HG03135 (cell line): ENCODE measurements around the gene DYNC1H1.

Source experiments
- ATAC-seq: cut with Tn5 transposase; IDR thresholded peaks from one replicate; pipeline ENCODE4 v1.9.1; 2021; ENCODE audit warnings: mild to moderate bottlenecking, moderate library complexity; ENCODE audit not compliant: unreplicated experiment

The DYNC1H1 gene

DNA sequence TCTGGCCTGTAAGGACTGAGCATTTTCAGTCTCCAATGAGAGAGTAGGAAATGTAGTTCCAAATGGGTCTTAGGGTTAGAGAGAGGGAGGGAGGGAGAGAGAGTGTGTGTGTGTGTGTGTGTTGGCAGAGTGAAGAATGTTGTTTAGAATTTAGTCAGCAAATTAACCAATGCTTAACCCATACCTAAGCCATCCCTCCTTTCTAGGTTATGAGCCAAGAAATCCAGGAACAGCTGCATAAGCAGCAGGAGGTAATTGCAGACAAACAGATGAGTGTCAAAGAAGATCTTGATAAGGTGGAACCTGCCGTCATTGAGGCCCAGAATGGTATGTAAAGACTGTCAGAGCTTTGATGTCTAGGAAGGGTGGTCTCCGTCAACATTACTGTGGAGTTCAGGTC lies 65.6 kb downstream of the DYNC1H1 start:
- ATAC-seq: no peak

DNA sequence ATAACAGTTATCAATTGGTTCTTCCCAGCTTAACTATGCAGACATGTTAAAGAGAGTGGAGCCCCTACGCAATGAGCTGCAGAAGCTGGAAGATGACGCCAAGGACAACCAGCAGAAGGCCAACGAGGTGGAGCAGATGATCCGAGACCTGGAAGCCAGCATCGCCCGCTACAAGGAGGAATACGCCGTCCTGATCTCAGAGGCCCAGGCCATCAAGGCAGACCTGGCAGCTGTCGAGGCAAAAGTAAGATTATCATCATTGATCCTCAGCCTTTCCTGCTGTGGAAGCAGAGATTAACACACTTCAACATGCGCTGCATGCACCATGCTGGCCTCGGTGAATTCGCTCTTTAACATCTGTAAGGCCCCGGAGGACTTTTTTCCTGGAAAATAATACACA lies 68.9 kb downstream of the DYNC1H1 start:
- no peak for ATAC-seq

DNA sequence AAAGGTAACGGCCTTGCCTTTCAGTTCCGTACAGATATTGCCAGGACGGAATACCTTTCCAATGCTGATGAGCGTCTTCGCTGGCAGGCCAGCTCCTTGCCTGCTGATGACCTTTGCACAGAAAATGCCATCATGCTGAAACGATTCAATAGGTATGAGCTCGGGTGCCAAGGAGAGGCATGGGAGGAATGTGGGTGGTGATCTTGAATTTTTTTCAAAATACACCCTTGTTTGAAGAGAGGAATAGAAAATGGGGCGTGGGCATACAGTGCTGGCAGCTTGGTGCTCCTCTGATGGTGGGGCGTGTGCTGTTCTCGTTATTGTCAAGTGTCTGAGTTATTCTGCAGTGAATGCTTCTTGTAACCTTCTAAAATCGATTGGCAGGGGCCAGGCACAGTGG lies 69.9 kb downstream of the DYNC1H1 start:
- no peak for ATAC-seq

DNA sequence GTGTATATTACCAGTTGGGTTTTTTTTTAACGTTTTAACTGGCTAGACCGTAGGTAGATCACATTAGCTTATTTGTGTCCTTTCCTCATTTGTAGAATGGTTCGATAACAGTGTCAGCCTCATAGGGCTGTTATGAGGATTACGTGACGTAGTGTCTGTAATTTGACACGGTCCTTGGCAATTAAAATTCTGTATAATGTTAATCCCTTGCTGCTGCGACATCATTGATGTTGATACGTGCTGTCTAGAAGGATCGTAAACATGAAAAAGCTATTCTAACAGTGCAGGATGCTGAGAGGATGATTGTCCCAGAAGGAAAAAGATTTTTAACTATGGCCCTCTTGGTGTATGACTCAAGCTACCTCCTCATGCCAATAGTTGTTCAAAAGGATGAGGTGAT lies 71.5 kb downstream of the DYNC1H1 start:
- ATAC-seq: no peak

DNA sequence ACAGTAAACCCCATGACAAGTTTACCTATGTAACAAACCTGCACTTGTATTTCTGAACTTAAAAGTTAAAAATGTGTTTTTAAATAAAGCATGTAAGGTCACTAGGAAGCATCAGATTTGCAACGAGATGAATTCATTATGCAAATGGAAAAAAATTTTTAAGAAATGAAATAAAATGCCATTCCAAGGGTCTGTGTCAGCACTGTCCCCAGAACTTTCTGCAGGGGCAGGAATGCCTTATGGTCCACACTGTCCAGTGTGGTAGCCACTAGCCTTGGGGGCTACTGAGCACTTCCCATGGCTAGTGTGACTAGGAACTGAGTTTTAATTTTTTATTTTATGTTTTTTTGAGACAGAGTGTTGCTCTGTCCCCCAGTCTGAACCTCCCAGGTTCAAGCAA lies 73.3 kb downstream of the DYNC1H1 start:
- no peak for ATAC-seq

DNA sequence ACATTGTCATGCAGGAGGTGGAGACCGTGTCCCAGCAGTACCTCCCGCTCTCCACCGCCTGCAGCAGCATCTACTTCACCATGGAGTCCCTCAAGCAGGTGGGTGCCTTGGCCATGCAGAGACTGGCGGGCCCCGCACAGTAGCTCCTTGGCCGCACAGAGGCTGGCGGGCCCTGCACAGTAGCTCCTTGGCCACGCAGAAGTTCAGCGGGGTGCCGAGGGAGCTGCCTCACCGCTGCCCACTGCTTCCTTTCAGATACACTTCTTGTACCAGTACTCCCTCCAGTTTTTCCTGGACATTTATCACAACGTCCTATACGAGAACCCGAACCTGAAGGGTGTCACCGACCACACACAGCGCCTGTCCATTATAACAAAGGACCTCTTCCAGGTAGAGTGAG lies 74.8 kb downstream of the DYNC1H1 start:
- ATAC-seq: no peak

DNA sequence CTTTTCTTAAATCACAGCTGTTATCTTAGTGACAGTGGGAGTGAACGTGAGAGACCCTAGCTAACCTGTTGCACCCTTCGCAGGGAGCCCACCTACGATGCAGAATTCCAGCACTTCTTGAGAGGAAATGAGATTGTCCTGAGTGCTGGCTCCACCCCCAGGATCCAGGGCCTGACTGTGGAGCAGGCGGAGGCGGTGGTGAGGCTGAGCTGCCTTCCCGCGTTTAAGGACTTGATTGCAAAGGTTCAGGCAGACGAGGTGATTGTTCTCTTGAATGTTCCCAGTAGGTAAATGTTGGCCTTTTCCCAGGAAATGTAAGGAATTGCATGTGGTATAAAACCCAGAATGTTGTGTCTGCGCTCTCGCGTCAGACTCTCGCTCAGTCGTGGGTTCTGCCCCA lies 75.8 kb downstream of the DYNC1H1 start:
- no peak for ATAC-seq

DNA sequence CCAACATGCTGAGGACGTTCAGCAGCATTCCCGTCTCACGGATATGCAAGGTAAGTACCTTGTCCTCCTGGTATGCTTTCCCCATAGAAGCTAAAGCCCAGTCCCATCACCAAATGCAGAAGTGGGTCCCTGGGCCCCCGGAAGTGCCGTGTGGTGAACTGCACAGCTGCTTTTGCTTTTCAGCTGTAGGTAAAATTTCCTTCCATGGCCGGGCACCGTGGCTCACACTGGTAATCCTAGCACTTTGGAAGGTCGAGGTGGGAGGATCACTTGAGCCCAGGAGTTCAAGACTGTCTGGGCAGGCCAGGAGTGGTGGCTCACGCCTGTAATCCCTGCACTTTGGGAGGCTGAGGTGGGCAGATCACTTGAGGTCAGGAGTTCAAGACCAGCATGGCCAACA lies 78.3 kb downstream of the DYNC1H1 start:
- no peak for ATAC-seq

DNA sequence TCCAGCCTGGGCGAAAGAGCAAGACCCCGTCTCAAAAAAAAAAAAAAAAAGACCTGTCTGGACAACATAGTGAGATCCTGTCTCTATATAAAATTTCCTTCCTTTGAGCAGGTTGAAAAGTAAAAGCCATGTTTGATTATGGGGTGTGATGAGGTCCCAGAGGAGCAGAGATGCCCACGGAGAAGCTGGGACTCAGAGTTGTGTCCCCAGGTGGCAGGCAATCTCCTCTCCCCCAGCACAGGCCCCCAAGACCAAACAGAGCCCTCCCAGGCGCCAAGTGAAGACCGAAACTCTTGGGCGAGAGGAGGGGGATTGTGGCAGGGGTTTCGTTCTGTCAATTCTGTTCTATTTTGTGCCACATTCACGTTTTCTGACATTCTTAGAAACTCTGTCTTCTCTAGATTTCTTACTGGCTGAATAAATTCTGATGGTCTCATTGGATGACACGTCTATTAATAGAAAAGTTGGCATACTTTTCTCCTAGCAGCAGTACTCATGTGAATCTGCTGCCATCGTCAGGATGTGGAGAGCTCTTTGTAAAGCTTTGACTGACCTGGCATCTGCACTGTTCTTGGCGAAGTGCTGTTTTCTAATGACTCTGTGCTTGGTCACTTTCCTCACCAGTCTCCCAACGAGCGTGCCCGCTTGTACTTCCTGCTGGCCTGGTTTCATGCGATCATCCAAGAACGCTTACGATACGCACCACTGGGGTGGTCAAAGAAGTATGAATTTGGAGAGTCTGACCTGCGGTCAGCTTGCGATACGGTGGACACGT lies 79.1 kb downstream of the DYNC1H1 start:
- no peak for ATAC-seq

DNA sequence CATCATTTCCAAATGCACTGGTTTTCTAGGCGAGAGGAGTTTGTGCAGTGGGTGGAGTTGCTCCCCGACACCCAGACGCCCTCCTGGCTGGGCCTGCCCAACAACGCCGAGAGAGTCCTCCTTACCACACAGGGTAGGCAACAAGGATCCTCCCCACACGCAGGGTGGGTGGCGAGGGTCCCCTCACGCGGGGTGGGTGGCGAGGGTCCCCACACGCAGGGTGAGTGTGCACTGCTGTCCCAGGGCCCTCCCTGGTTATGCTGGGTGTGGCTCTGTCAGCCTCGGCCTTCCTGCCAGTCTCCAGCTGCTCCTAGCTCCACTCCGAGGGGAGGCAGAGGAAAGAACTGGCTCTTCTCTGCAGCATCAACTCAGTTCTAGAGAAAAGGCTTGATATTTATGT lies 80.2 kb downstream of the DYNC1H1 start:
- ATAC-seq: no peak

DNA sequence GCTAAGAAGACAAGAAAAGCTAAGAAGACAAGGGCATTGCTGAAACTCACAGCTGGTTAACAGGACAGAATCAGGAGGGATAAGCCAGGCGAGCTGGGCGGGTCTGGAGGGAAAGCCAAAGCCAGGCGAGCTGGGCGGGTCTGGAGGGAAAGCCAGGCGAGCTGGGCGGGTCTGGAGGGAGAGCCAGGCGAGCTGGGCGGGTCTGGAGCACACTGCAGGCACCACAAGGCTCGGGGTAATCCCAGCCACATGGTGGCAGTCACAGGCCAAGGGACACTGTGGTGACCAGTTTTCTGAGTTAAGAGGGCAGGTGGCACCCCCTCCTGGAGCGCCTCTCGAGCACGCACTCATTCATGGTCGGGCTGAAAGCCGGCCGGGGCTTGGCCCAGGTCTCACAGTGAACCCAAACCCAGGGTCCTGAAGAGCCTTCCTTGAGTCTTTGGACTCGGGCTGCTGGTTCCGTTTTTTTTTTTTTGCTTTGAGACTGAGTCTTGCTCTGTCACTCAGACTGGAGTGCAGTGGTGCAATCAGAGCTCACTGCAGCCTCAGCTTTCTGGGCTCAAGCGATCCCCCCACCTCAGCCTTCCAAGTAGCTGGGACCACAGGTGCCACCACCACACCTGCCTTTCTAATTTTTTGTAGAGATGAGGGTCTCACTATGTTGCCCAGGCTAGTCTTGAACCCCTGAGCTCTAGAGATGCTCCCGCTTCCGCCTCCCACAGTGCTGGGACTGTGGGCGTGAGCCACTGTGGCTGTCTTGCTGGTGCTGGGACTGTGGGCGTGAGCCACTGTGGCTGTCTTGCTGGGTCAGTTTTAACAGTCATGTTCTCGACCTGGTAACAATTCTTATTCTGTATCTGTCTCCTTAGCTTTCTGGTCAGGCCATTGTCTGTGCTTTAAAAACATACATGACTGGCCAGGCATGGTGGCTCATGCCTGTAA lies 82.2 kb downstream of the DYNC1H1 start:
- no peak for ATAC-seq

DNA sequence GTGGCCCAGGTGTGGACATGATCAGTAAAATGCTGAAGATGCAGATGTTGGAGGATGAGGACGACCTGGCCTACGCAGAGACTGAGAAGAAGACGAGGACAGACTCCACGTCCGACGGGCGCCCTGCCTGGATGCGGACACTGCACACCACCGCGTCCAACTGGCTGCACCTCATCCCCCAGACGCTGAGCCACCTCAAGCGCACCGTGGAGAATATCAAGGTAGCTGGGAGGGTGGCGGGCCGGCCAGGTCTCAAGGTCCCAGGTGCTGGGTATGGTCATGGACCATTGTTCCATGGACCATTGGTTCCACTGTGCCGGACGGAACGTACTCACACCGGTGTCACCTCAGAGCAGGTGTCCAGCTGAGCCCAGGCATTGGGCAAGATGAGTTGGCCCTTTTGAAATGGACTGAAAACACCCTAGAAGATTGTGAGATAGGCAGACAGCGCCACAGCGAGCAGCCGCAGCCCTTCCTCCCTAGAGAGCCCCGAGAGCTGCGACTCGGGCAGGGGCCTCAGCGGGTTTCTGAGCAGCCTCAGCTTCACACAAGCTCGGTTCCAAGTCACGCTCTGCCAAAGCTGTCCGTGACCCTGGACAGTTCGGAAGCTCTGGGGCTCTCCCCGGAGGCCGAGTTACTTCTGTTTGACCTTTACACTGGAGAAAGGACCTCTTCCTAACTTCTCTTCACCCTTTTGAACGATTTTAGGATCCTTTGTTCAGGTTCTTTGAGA lies 83.6 kb downstream of the DYNC1H1 start:
- no peak for ATAC-seq

DNA sequence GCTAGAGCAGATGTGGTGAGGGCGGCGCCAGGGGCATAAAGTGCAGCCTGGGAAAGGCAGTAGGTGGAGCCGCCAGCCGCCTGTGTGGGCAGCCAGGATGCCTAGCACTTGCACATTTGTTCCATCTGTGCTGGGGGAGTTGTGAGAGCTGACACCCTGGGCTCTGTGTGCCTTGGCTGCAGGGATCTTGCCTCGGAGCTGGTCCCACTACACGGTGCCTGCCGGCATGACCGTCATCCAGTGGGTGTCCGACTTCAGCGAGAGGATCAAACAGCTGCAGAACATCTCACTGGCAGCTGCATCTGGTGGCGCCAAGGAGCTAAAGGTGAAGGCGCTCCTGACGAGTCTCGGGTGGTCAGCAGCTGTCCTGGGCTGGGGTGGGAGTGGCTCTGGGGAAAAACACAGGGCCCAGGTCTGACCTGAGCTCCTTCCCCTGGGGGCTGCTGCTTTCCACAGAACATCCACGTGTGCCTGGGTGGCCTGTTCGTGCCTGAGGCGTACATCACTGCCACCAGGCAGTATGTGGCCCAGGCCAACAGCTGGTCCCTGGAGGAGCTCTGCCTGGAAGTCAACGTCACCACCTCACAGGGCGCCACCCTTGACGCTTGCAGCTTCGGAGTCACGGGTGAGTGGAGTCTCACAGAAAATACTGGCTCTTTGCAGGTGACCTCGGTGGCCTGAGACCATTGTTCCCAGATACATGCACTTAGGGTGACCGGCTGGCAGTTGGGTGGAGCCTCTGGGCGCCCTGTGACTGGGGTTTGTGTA lies 85.1 kb downstream of the DYNC1H1 start:
- ATAC-seq: no peak

DNA sequence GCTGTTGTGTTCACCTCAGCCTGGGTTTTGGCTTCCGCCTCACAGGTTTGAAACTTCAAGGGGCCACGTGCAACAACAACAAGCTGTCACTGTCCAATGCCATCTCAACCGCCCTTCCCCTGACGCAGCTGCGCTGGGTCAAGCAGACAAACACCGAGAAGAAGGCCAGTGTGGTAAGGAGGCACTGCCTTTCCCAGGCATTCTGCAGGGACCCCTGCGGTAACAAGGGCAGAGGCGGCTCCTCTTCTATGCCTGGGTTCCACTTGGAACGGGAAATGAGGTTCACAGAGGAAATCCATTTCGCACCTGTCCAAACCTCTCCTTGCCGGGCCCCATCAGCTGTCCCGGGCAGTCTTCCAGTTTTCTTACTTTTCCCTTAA lies 85.6 kb downstream of the DYNC1H1 start:
- no peak for ATAC-seq

DNA sequence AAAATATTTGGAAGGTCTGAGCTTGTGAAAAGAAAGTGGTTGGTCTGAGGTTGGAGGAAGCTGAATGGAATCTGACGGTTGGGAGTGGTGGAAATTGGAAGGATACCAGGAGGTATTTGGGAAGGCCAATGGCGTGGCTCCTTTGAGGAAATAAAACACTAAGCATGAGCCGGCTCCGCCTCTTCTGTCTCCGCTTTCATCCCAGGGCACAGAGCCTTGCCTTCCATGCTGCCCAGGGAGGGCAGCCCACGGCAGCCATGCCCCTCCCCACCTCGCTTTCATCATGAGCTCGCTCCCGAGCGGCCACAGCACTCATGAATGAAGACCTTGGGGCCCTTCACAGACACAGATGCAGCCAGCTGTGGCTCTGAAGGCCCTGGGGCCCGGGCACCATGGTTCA lies 86.3 kb downstream of the DYNC1H1 start:
- no peak for ATAC-seq

DNA sequence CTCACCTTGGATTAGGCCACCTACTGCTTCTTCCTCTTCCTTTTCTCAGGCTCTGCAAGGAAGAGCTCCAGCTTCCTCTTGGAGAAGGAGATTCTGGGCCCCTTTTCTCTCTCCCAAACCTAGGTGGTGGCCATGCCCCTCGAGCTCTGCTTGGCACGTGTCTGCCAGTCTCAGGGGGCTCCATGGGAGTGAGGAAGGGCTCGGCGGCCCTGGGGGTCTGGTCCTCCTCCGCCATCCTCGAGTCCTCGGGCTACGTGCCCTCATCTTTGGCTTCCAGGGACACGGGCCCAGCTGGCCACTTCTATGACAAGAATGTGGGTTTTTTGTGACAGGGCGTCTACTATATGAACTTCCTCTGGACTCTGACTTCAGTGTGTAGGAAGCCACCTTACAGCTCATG lies 88.1 kb downstream of the DYNC1H1 start:
- ATAC-seq: no peak

DNA sequence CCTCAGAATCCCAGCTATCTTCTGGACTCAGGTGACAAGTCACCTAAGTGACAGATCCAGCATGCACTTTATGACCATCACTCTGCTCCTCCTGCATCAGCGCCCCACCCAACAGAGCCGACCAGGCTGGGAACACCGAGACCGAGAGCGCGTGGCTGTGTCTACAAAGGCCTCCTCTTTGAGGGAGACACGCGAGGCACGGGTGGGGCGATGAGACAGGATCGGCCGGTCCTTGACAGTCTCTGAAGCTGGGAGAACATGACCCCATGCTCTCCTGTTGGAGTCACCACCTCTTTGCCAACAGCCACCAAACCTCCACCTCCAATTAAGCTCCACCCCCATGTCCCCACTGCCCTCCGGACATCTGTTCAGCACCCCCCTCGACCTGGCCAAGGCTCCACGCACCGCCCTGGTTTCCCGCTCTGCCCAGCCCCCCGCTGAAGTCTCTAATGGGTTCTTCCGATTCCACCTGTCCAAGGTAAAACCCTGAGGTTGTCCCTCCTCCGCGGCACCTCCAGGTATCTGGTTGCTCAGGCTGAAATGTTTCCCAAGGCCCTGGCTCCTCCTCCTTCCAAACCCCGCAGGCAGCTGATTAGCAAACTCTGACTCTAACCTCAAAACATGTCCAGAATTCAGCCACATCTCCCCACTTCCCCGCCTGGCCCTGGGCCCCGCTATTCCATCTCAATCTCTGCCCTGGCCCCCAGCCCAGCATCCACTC lies 91.0 kb downstream of the DYNC1H1 start:
- no peak for ATAC-seq

DNA sequence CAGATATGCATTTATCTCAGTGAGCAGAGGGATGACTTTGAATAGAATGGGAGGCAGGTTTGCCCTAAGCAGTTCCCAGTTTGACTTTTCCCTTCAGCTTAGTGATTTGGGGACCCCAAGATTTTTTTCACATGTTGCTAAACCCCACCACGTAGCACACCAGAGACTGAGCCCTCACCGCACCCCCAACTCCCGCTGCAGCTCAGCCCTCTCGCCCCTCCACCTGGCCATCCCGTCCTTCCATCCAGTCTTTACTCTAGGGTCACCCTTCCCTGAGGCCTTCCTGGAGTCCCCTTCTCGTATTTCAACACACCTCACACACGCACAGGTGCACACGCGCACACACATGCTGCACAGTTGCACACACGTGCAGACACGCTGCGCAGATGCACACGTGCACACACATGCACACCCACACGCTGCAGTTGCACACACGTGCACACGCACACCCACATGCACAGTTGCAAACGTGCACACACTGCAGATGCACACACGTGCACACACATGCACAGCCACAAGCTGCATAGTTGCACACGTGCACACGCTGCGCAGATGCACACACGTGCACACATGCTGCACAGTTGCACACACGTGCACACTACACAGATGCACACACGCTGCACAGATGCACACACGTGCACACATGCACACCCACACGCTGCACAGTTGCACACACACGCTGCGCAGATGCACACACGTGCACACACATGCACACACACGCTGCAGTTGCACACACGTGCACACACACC lies 92.5 kb downstream of the DYNC1H1 start:
- ATAC-seq: no peak

DNA sequence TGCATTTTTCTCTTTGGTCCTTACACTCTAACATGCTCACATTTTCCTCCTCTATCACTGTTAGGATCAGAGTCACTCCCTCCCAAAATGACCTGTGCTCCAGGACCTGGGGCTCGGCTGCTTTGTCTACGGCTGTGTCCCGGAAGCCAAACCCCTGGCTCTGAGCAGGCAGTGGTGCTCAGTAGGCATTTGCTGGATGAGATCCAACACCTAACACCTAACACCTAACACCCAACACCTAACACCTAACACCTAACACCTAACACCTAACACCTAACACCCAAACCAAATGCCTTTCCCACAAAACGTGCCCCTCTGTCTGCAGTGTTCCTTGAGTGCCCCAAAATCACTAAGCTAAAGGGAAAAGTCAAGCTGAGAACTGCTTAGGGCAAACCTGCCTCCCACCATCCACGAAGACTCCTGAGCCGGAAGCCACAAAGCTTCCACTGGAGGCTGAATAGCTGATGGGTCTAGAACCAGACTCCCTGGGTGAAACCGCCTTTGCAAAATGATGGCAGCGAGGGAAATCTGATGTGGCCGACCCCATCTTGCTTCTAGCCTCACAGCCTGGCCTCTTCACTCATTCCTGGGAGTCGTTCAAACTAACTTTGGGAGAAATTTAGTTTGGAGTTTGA lies 93.2 kb downstream of the DYNC1H1 start:
- ATAC-seq: no peak
